GM12801 (cell line): ENCODE results near the gene DDIT4.

Experiments used
- CTCF ChIP-seq: IDR thresholded peaks from one replicate; pipeline ENCODE4 v1.5.1; 2011; ENCODE audit warnings: control low read depth; ENCODE audit not compliant: insufficient read length; ENCODE audit errors: extremely low read depth

Gene DDIT4

GRCh38 chr10:72260976-72261783, 12.5 kb upstream of the DDIT4 start:
- no peak for TF ChIP-seq CTCF

DNA sequence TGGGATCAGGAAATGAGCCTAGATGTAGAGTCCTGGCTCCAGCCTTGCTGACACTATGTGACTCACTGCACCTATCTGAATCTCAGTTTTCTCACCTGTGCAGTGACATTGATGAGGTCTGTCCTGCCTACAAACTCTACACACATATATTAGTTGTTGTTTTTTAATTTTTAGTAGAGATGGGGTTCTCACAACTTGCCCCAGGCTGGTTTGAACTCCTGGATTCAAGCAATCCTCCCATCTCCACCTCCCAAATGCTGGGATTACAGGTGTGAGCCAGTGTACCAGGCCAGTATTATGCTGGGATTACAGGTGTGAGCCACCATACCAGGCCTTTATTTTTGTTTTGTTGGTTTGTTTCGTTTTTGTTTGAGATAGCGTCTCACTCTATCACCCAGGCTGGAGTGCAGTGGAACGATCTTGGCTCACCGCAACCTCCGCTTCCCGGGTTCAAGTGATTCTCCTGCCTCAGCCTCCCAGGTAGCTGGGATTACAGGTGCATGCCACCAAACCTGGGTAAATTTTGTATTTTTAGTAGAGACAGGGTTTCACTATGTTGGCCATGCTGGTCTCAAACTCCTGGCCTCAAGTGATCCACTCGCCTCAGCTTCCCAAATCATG, 11.8 kb upstream of the DDIT4 start:
- no peak for TF ChIP-seq CTCF

GRCh38 chr10:72263613-72264241, 10.0 kb upstream of the DDIT4 start:
- TF ChIP-seq CTCF = no peak

DNA sequence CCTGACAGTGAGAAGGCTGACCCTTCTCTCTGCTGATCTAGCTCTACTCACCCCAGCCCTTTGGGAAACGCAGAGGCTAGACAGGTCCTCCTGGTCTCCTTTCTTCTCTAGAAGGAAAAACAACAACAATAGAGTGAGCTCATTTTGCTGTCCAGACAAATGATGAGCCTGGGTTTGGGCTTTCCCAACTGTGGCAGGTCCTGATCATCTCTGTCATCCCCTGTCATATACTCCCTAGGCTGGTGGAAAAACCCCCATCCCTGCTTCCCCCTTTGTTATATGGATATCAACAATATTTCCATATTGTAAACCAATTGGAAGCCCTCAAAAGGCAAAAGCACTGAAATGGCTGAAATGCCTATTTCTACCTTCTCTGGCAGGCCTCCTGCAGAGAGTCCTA, 9.2 kb upstream of the DDIT4 start:
- TF ChIP-seq CTCF = no peak

- no peak for TF ChIP-seq CTCF
Observed at GRCh38 chr10:72265508-72265907, 8.2 kb upstream of the DDIT4 start.

DNA sequence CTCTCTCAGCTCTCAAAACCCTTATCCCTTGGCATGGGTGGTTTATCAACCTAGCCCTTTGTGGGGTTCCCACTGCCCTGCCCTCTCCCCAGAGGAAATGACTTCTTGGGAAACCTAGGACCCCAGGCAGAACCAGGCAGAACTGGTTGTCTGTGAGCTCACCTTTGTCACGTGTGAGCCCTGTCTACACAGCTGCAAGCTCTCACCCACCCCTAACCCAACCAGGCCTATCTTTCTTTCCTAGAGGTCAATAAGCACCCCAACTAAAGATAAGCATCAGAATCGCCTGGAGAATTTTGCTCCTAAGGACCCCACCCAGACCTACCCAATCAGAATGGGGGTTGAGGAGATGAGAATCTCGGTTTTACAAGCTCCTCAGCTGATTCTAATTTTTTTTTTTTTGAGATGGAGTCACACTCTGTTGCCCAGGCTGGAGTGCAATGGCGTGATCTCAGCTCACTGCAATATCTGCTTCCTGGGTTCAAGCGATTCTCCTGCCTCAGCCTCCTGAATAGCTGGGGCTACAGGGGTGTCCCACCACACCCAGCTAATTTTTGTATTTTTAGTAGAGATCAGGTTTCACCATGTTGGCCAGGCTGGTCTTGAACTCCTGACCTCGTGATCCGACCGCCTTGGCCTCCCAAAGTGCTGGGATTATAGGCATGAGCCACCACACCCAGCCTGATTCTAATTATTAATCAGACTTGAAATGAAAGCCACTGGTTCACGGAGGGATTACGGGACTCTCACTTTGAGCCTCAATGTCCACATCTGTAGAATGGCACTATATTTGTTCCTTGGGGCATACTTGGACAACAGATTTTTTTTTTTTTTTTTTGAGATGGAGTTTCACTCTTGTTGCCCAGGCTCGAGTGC, 7.5 kb upstream of the DDIT4 start:
- TF ChIP-seq CTCF = no peak

GRCh38 chr10:72267381-72267780, 6.3 kb upstream of the DDIT4 start:
- TF ChIP-seq CTCF = no peak
